ENCODE measurements around the gene NIT1.

The NIT1 gene, protein sequence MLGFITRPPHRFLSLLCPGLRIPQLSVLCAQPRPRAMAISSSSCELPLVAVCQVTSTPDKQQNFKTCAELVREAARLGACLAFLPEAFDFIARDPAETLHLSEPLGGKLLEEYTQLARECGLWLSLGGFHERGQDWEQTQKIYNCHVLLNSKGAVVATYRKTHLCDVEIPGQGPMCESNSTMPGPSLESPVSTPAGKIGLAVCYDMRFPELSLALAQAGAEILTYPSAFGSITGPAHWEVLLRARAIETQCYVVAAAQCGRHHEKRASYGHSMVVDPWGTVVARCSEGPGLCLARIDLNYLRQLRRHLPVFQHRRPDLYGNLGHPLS

DNA sequence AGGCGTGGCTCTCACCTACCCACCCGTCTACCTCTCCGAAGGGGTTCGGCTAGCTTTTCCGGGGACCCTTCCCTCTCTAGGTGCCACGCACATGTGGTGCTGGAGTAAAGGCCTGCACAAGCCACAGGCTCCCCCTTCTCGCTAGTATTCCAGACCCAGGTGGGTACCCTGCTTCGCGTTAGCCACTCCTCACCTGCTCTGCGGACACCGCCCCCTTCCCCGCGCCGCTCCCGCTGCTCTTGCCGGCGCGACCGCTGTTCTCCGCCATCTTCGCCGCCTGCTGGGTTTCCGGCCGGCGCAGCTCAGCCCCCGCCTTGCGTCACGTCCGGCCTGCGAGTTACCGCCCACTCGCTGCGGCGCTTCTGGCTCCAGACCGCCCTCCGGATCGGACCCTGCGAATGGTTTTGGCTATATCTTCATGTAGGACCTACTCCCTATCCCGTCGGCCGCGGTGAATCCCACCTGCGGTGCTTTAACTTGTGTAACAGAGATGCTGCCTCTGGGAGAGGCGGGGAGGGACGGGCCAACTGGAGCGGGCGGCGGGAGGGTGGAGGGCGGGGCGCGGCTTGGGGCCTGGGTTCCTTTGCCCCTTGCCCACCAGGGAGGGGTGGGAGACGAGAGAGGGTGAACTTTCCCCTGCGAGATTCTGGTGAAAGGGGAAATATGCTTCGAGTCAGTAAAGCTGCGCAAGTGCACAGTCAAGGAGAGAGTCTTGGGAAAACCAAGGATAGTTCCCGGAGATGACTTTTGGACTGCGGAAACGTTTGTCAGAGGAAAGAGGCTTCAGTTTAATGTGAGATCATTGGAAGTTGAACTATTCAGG lies at the start of gene NIT1, which contains the start of gene PFDN2:
Gene NIT1, plus strand, starts transcription at position 347 of the 823 bp plus-strand sequence. Its CDS starts 72 bp downstream, at position 419.
Gene PFDN2, minus strand, starts transcription at position 279 of the 823 bp plus-strand sequence. Its CDS starts 11 bp downstream, at position 268.
- Mint-ChIP-seq H3K36me3 (peaks cover 81% of the 10 kb centered on the region), H3K4me3 (peak within 1 kb of the TSS; percentile 96), H3K4me1 (peaks cover 50% of the 10 kb centered on the region), H3K27ac (peak within 1 kb of the TSS; percentile 97), H3K9me3 (no peaks in the 10 kb centered on the region)
- DNase-seq (ENCODE audit: low spot score in 2 of 2) (peak; percentile 84 to 93), ATAC-seq (peak; percentile 80)

DNA sequence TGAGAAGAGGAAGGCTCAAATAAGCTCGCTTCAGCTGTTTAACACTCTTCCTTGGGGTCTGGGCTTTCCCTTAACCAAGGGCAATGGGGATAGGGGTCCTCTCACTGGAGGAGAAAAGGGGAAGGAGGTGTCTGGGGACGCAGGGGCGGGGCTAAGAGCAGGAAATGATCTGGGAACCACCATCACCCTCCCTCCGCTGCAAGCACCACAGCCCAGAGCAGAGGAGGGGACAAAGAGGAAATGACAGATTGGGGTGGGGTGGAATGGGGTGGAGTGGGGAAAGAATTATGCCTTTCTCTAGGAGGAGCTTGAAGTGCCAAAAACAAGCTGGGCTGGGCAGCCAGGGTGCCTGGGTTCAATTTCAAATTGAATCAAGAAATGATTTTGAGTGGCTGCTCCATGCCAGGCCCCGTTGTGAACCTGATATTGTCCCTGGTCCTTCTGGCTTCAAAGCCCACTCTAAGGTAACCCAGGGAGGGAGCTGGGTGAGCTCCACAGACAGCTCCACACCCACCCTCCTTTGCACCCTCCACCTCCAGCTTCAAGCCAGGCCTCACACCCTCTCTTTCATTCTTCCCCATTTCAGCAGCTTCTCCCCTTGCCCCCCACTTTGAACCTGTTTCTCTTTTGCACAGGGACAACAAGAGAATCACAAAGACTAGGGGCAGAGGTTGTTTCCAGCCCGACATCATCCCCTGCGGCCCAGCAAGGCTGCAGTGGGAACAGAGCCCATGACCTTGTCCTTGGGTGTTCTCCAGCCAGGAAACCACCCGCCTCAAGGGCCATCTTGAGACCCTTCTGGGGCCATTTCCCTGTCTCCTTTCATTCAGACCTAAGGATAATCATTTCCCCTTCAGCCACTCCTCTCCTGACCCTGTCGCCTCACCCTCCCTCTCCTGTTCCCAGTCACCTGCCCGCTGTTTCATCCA lies 49.3 kb upstream of the NIT1 start:
- peak; percentile 76 for ATAC-seq
- Mint-ChIP-seq H3K27ac (peak overlapping the region; percentile 95), H3K36me3 (peaks cover 67% of the 10 kb centered on the region), H3K4me1 (peaks cover 81% of the 10 kb centered on the region), H3K9me3 (no peaks in the 10 kb centered on the region), H3K4me3 (peak overlapping the region; percentile 82)
- peak; percentile 58 to 91 for DNase-seq (ENCODE audit: low spot score in 2 of 2)

DNA sequence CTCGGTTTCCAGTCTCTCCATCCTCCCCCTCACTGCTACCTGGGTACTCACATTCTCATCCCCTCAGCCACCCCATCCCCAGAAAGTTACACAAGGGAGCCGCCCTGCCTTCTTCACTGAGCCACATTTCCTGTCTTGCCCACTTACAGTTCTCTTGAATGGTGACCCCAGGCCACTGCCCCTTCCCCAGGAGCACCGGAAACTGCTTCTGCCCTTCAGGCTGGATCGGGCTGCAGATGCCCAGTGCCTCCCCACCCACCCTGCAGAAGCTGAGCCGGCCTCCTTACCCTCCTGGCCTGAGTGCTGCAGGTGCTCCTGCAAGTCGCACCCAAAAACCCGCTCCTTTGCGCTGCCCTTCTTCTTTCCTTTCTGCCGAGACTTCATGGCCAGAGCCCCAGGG lies 48.7 kb upstream of the NIT1 start:
- Mint-ChIP-seq H3K36me3 (peaks cover 60% of the 10 kb centered on the region), H3K27ac (peak overlapping the region; percentile 95), H3K4me1 (peaks cover 79% of the 10 kb centered on the region), H3K4me3 (peak overlapping the region; percentile 82), H3K9me3 (no peaks in the 10 kb centered on the region)
- ATAC-seq (no peak), DNase-seq (ENCODE audit: low spot score in 2 of 2) (no peak)

DNA sequence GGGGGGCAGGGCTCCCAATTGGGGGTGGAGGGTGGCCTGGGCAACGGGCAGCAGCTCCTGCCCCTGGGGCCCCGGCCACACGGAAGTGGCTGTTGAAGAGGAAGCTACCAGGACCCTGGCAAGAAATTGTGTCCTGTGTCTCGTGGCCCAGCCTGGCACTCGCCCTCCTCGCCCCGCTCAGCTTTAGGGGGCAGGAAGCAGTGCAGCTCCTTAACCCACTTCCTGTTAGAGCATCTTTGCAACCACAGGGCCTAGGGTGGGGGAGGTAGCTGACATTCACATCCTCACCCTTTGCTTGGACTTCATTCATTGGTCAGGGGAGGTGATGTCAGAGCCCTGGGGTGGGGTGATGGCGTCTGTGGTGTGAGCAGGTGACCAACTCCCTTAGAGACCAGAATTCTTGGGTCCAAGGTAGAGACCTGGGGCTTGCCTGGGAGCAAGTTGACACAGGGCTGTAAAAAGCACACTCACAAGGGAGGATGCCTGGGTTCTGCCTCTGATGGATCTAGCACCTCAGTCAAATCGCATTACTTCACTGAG lies 48.1 kb upstream of the NIT1 start, which contains the start of gene ARHGAP30:
Gene ARHGAP30, minus strand, starts transcription at position 161 of the 540 bp plus-strand sequence. CDS start 267 bp downstream, outside the sequence.
- peaks cover 77% of the 10 kb centered on the region for H3K4me1 Mint-ChIP-seq
- peaks cover 55% of the 10 kb centered on the region for H3K36me3 Mint-ChIP-seq
- peak within 1 kb of the TSS; percentile 82 for H3K4me3 Mint-ChIP-seq
- peak within 1 kb of the TSS; percentile 95 for H3K27ac Mint-ChIP-seq
- H3K9me3 Mint-ChIP-seq, result no peaks in the 10 kb centered on the region
- peak; percentile 60 to 91 for DNase-seq (ENCODE audit: low spot score in 2 of 2)
- peak; percentile 88 for ATAC-seq

DNA sequence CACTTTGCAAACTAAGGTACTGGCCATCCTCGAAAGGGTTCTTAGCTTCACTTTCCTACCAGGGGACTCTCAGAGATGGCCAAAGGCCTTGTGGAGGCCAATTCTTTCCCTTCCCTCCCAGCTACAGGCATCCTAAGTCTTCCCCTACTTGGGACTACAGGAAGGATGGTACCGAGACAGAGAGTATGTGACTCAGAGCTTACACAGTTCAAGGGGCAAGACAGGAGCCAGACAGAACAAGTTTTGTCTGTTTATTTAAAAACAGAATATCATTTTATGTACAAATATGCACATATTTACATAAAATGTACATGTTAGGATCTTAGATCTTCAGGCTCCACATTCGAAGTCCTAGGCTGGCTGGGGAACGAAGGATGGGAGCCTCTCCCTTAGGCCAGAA lies 47.1 kb upstream of the NIT1 start:
- Mint-ChIP-seq H3K9me3 (no peaks in the 10 kb centered on the region), H3K4me3 (peak overlapping the region; percentile 82), H3K27ac (peak overlapping the region; percentile 95), H3K36me3 (peaks cover 45% of the 10 kb centered on the region), H3K4me1 (peaks cover 75% of the 10 kb centered on the region)
- ATAC-seq (no peak), DNase-seq (ENCODE audit: low spot score in 2 of 2) (no peak)

DNA sequence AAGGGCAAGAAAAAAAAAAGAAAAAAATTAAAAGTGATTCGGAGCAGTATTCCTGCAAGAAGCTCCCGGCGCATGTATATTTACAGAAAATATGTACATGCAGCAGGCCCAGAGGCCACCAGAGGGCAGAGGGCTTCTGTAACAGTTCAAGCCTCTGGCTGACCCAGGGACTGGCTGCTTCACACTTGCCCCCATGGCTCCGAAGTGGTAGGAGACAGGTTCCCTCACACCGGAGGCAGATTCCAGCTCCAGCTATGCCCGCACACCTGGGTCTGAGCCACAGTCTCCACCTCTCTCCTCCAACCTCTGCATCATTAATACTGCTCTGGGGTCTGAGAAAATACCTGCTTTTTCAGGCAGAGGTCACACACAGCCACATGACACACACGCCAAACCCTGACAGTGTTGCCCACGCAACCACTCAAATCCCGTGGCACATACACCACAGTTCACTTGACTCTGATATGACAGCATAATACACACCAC lies 46.0 kb upstream of the NIT1 start:
- peak; percentile 7 for ATAC-seq
- H3K4me1 Mint-ChIP-seq, result peaks cover 64% of the 10 kb centered on the region
- no peak overlapping the region for H3K4me3 Mint-ChIP-seq
- H3K27ac Mint-ChIP-seq, result peak overlapping the region; percentile 27
- peak in 1 of 2 donors; percentile 65 for DNase-seq (ENCODE audit: low spot score in 2 of 2)
- H3K36me3 Mint-ChIP-seq, result peaks cover 33% of the 10 kb centered on the region
- H3K9me3 Mint-ChIP-seq, result no peaks in the 10 kb centered on the region

DNA sequence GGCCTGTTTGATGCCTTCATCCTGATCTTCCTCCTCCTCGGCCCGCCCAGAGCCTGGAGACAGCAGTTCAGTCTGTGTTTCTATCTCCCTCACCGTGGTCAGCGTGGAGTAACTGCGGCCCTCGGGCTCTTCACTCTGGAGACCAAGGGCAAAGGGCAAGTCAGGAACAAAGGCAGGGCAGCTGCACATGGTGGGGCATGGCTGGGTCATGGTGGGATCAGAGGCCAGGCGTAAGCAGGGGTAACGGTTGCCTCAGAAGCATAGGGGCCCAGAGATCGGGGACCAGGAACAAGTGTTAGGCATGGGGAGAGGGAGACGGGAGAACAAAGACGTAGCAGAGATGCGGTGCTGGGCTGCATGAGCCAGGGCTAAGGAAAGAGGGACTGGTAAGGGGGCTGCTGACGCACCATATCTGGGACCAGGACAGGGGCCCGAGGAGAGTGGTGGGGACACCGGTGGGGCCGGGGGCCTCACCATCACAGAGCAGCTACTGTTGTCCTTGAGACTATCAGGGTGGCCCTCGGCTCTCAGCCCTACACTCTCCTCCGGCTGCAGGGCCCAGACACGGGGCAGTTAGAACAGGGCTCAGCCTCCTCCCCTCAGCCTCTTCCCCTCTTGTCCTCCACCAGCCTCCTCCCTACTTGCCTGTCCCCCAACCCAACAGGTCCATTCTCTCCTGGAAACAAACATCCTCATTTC lies 45.0 kb upstream of the NIT1 start:
- H3K27ac Mint-ChIP-seq, result peak overlapping the region; percentile 27
- no peak overlapping the region for H3K4me3 Mint-ChIP-seq
- H3K9me3 Mint-ChIP-seq, result no peaks in the 10 kb centered on the region
- DNase-seq (ENCODE audit: low spot score in 2 of 2) (no peak), ATAC-seq (no peak)
- H3K4me1 Mint-ChIP-seq, result peaks cover 54% of the 10 kb centered on the region
- peaks cover 24% of the 10 kb centered on the region for H3K36me3 Mint-ChIP-seq

DNA sequence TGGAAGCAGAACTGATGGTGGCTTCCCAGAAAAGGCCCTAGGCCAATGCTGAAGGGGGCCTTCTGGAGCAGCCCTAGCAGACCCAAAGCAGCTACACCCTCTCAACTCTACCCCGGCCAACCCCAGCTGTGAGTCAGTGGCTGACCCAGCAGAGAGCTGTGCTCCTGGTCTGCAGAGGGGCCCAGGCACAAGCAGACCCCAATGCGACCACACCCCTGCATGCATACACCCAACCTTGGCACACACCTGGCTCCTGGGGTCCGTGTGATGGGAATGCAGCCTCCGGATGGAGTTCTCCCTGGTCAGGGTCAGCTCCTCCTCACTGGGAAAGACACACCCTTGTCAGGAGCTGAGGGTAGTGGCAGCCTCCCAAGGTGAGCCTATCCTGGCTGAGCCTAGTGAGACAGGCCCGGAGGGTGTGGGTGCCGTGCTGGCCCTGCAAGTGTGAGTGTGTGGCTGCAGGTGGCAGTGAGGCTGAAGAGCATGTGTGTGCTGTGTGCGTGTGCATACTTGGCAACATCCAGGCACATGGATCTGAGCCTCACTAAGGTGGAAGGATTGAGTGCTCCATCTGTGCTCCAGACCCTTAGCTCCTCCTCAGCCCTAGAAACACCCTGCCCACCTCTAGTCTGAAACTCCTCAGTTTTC lies 44.3 kb upstream of the NIT1 start:
- H3K4me3 Mint-ChIP-seq, result no peak overlapping the region
- H3K27ac Mint-ChIP-seq, result peak overlapping the region; percentile 27
- H3K9me3 Mint-ChIP-seq, result no peaks in the 10 kb centered on the region
- ATAC-seq (no peak), DNase-seq (ENCODE audit: low spot score in 2 of 2) (no peak)
- H3K4me1 Mint-ChIP-seq, result peaks cover 47% of the 10 kb centered on the region
- peaks cover 17% of the 10 kb centered on the region for H3K36me3 Mint-ChIP-seq

DNA sequence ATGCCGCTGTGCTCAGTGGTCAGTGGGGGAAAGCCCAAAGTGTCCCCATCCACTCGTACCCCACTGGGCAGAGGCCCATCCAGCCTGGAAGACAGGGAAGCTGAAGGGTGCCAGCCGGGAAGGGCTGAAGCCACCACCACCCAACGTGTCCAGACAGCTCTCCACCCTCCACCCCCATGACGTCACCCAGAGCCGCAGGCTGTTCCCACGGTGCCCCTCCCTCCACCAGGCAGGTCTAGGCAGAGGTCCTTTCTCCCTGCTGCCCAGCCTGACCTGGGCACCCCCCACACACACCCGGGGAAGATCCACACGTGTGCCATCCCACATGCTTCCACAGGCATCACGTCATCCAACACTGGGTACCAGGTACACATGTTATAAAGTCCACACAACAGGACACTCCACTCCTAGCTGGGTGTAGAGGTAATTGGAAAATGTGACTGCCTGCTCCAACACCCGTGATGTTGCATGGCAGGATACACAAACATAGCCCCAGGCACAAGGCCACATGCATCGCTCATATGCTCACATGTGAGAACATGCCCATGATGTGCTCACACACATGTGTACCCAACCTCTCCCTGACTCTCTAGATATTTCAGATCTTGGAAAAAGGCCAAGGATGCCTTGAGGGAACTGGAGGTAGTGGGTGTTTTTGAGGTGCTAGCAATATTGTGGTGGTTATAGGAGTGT lies 43.1 kb upstream of the NIT1 start:
- Mint-ChIP-seq H3K4me3 (no peak overlapping the region), H3K27ac (peak overlapping the region; percentile 43), H3K36me3 (peaks cover 5% of the 10 kb centered on the region), H3K4me1 (peaks cover 38% of the 10 kb centered on the region), H3K9me3 (no peaks in the 10 kb centered on the region)
- ATAC-seq, result no peak
- no peak for DNase-seq (ENCODE audit: low spot score in 2 of 2)

DNA sequence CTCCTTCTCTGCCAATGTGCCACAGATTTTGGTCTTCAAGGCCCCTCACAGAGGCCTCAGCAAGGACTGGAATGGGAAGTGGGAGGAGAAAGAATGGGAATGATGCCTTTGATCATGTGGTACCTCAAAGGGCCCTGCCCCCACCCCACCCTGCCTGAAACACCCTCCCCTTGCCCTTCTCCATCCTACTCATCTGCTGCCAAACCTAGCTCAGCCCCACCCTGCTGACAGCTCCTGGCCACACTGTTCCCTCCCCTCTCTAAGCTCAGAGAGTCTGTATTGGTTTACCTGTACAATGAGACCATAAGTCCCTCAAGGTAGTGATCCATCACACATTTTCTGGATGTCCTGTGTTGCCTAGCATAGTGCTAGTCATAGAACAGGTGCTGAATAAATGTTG lies 41.5 kb upstream of the NIT1 start:
- DNase-seq (ENCODE audit: low spot score in 2 of 2) (no peak), ATAC-seq (no peak)
- H3K9me3 Mint-ChIP-seq, result no peaks in the 10 kb centered on the region
- H3K4me3 Mint-ChIP-seq, result no peak overlapping the region
- no peaks in the 10 kb centered on the region for H3K36me3 Mint-ChIP-seq
- H3K4me1 Mint-ChIP-seq, result peaks cover 22% of the 10 kb centered on the region
- H3K27ac Mint-ChIP-seq, result no peak overlapping the region

DNA sequence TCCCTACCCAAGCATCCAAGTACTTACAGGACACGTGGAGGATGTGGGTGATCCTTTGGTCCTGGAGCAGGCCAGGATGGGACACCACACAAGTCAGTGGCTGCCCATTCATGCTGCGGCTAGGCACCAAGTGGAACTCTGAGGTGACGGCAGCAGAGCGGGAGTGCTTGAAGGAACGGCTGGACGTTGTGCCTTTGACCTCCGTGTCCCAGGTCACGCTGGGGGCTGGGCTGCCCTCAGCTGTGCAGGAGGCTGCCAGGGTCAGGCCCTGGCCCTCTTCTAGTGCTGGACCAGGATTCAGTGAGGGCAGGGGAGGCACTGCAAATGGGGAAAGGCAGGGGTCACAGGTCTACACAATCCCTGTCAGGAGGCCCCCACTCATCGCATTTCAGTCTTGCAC lies 40.5 kb upstream of the NIT1 start:
- H3K27ac Mint-ChIP-seq, result no peak overlapping the region
- no peaks in the 10 kb centered on the region for H3K36me3 Mint-ChIP-seq
- H3K4me1 Mint-ChIP-seq, result peaks cover 12% of the 10 kb centered on the region
- H3K4me3 Mint-ChIP-seq, result no peak overlapping the region
- no peak for ATAC-seq
- DNase-seq (ENCODE audit: low spot score in 2 of 2), result no peak
- no peaks in the 10 kb centered on the region for H3K9me3 Mint-ChIP-seq

DNA sequence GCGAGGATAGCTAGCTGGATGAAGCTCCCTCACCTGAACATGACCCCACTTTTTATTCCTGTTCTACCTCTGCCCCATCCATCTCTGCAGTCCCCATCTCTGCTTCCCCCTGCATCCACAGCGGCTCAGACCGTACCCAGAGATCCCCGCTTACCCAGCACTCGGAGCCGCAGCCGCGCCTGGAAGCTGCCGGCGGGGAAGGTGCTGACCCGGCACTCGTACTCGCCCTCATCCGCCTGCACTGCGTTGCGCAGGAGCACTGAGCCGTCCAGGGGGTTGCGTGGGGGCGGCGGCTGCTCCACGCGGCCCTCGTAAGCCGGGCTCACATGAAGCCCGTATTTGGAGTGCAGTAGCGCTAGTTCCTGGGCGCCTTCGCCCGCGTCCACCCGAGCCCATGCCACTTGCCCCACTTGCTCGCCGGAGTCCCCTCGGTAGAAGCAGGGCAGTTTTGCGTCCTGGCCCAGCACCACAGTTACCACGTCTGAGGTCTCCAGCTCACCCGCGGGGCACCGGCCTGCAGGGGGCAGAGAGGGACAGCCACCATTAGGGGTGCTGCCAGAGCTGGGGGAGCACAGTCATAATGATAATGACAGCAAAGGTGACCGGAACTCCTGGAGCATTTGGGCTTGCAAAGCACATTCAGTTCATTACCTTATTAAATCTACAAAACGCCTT lies 38.3 kb upstream of the NIT1 start:
- no peak for DNase-seq (ENCODE audit: low spot score in 2 of 2)
- H3K4me1 Mint-ChIP-seq, result peaks cover under 1% of the 10 kb centered on the region
- ATAC-seq, result no peak
- H3K9me3 Mint-ChIP-seq, result no peaks in the 10 kb centered on the region
- H3K4me3 Mint-ChIP-seq, result no peak overlapping the region
- H3K36me3 Mint-ChIP-seq, result no peaks in the 10 kb centered on the region
- H3K27ac Mint-ChIP-seq, result no peak overlapping the region

Measured in stimulated activated effector memory CD8-positive, alpha-beta T cell treated with anti-CD3 and anti-CD28 coated beads, Interleukin-12 subunit alpha, Interleukin-12 subunit beta, amount 100 ng/mL, for 72 hours (primary cell).